Retinal pigment epithelial cell (primary cell): ENCODE measurements around the gene PDE4D.
"Not testable (repeated sequence)": the region's sequence is repeated elsewhere in the genome, so short reads cannot be mapped to it uniquely, and the experiment has no call there.

Source experiments
- DNase-seq: peaks from one replicate; pipeline ENCODE4 v3.0.0-alpha.2; 2010; ENCODE audit warnings: low read depth
- H3K4me3 ChIP-seq: 2 replicates; pipeline ENCODE4 v1.5.1; 2011; ENCODE audit warnings: mild to moderate bottlenecking, low read length, control low read depth, moderate library complexity
- TF ChIP-seq, protein P1 (sequence below): conservative IDR thresholded peaks from 2 replicates; pipeline ENCODE4 v1.5.1; 2011; ENCODE audit warnings: low read depth, low read length, control low read depth, inconsistent platforms

PDE4D gene

DNA sequence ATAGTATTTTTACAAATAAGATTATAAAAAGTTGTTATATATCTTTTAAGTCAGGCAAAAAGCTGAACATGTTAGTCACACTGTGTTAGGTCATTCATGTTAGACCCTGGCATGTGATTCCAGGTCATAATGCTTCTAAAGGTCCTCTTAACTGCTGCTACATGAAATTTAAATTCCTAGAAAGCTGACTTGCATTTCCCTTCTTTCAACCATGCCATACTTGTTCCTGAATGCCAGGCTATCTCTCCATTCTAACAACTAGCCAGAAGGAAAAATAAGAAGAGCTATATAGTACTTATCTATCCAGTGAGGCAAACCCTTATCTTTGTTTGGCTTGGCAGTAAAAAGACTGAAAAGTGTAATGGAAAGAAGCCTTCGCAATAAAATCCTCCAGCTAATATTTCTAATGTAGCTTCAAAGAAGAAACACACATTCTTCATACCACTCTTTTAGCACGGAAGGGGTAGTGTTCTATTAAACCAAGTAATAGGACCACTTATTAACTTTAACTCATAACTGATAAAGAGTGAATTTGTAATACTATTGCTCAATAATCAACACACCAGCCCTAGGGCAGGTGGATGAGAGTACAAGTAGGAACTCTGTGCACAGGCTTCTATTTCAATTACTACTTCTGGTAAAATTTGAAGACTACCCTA lies 310.2 kb downstream of the PDE4D start:
- TF ChIP-seq, protein P1, sequence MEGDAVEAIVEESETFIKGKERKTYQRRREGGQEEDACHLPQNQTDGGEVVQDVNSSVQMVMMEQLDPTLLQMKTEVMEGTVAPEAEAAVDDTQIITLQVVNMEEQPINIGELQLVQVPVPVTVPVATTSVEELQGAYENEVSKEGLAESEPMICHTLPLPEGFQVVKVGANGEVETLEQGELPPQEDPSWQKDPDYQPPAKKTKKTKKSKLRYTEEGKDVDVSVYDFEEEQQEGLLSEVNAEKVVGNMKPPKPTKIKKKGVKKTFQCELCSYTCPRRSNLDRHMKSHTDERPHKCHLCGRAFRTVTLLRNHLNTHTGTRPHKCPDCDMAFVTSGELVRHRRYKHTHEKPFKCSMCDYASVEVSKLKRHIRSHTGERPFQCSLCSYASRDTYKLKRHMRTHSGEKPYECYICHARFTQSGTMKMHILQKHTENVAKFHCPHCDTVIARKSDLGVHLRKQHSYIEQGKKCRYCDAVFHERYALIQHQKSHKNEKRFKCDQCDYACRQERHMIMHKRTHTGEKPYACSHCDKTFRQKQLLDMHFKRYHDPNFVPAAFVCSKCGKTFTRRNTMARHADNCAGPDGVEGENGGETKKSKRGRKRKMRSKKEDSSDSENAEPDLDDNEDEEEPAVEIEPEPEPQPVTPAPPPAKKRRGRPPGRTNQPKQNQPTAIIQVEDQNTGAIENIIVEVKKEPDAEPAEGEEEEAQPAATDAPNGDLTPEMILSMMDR, result no peak
- H3K4me3 ChIP-seq, result no peak overlapping the region
- DNase-seq, result no peak

DNA sequence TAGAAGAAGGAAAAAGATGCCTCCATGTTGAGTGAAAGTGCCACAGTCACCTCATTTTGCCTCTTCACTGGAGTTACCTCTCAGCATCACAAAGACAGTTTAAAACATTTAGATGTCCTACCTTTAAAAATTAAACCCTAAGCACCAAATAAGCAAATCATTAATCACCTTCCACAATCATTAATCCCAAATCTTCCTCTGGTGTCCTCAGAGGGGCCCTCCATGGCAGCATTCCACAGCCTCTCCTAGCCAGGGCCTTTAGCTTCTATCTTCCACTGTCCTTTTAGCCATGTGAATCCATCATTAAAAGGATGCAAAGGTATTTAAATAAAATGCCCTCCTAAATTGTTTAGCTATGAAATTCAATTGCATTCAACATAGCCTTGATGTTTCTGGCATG lies 310.8 kb downstream of the PDE4D start:
- H3K4me3 ChIP-seq, result no peak overlapping the region
- no peak for DNase-seq
- TF ChIP-seq, protein P1, result no peak

DNA sequence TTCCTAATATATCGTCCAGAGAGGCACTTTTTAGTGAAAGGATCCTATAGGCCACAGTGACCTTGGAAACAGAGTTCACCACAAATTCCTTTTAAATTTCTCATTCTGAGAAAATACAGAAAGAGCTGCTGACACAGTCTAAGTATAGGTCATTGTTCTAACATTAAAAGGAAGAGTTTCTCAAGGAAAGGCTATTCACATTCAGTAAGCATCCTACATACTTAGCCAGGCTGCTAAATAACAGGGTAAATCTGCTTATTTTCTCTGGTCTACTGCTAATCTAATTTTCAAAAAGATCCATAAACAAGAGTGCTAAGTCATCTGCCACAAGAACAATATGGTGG lies 313.7 kb downstream of the PDE4D start:
- H3K4me3 ChIP-seq, result no peak overlapping the region
- no peak for DNase-seq
- TF ChIP-seq, protein P1, result no peak

DNA sequence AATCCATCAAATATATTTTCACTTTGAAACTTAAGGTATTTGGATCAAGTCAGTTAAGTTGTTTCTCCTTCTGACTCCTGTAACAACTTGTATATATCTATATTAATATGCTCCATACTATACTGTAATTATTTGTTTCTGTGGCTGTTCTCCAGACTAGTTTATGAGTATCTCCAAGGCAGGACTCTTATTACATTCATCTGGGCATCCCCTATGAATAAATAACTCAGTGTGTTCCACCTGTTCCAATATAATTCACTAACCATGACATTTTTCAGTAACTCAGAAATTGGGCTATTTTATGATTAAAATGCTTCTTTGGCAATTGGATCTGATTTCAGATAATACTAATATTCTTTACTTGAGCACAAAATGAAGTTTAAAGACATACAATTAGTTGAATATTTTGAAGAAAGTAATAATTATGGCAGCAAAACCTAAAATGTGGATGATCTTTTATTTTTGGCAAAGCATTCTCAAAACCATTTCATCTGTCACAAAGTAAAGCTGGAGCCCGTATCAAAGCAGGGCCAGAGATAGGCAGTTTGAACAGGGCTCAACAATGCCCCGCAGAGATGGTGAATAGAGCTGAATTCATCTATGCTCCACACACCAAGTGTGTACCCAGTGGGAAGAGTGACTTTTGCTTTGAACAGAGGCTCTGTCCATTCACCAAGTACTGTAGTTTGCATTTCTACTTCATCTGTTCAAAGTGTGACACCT lies 314.3 kb downstream of the PDE4D start:
- no peak for DNase-seq
- TF ChIP-seq, protein P1, result no peak
- no peak overlapping the region for H3K4me3 ChIP-seq

DNA sequence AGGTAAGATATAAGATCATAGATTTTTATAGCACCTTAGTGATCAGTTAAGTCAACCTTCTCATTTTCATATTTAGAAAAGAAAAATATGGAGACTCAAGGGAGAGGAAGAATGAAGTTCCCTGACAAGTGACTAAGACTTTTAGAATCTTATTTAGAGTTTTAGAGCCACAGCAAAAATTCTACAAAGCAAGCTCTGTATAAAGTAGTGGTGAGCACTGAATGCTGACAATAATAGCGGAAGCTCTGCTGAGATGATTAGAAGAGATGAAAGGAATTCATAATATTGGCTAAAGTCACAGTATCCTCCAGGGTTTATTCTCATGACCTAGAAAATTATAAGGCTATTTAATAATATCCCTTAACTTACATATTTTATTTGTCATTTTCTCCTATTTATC lies 316.0 kb downstream of the PDE4D start:
- no peak for DNase-seq
- TF ChIP-seq, protein P1, result no peak
- H3K4me3 ChIP-seq, result no peak overlapping the region

DNA sequence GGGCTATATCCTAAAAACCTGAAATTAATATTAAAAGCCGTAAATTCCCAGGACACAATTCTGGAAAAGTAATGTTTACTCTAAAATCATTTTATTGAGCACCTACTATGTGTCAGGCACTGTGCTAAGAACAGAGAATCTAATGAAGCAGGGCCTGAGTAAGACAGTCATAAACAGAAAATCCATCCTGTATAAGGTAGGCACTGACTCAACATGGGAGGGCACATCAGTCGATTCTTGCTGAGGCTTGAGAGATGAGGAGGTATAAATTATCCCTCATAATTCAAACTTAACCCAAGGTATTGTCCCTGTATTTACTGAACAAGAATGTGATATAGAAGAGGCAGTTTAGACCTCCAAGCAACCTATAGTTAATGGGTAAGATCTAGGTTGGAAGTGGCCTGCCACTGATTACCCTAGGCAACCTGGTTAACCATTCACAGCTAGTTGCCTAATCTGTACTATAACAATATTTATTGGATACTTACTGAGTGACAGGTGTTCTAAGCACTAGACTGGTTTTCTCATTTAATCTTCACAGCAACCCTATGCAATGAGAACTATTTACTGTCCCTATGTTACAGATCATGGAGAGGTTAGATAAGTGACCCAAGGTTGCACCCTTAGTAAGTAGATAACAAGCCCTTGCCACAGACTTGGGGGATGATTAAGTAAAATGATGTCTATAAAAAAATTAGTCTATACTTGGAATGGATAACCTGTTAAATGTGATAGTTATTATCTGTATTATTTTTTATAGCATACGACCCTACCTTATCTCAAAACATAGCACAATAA lies 317.7 kb downstream of the PDE4D start:
- TF ChIP-seq, protein P1, result no peak
- DNase-seq, result no peak
- H3K4me3 ChIP-seq, result no peak overlapping the region

DNA sequence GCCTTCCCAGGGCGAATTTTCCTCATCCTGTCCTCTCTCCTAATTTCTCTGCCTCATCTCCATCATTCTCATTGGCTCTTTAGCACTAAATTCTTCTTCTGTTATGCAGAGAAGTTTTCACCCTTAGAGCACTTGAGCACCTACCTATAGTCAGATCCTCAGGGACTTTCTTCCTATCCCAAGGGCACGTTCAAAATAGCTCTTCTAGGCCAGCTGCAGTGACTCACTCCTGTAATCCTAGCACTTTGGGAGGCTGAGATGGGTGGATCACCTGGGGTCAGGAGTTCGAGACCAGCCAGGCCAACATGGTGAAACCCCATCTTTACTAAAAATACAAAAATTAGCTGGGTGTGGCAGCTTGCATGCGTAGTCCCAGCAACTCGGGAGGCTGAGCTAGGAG lies 320.0 kb downstream of the PDE4D start:
- not testable (repeated sequence) for H3K4me3 ChIP-seq, DNase-seq
